Effector memory CD8-positive, alpha-beta T cell (primary cell): Measurements from ENCODE around the gene MYBPC3.

Experiments
- ATAC-seq: fragments of 150-1000 bp; cut with Tn5 transposase; replicated peaks from 2 replicates; pipeline ENCODE4 v1.10.0; 2021; ENCODE audit warnings: mild to moderate bottlenecking, moderate library complexity
- DNase-seq, 3 experiments: peaks; one replicate each; pipeline ENCODE4 v3.0.0; 2021
- H3K27ac Mint-ChIP-seq, 2 donors: one replicate each; pipeline ENCODE4 v1.8.0; 2022; ENCODE audit warnings: mild to moderate bottlenecking in 2 of 2, mixed read lengths in 2 of 2, moderate library complexity in 2 of 2
- H3K27me3 Mint-ChIP-seq, 2 donors: one replicate each; pipeline ENCODE4 v1.8.0; 2022; ENCODE audit warnings: mixed read lengths in 2 of 2
- H3K36me3 Mint-ChIP-seq: one replicate; pipeline ENCODE4 v1.8.0; 2022; ENCODE audit warnings: mild to moderate bottlenecking, moderate library complexity, mixed read lengths; ENCODE audit not compliant: insufficient read depth
- H3K4me1 Mint-ChIP-seq, 2 donors: one replicate each; pipeline ENCODE4 v1.8.0; 2022; ENCODE audit warnings: low read depth in 2 of 2, mixed read lengths in 2 of 2
- H3K4me3 Mint-ChIP-seq, 2 donors: one replicate each; pipeline ENCODE4 v1.8.0; 2022; ENCODE audit warnings: mild to moderate bottlenecking in 2 of 2, mixed read lengths in 2 of 2, moderate library complexity in 2 of 2
- H3K9me3 Mint-ChIP-seq, 2 donors: one replicate each; pipeline ENCODE4 v1.8.0; 2022; ENCODE audit warnings: mixed read lengths in 2 of 2

MYBPC3 gene

GRCh38 chr11:47359162-47359561 lies 6.7 kb upstream of the MYBPC3 start:
- Mint-ChIP-seq H3K27ac (no peak overlapping the region), H3K9me3 (no peaks in the 10 kb centered on the region), H3K36me3 (no peaks in the 10 kb centered on the region), H3K4me1 (peaks cover 0 to 3% of the 10 kb centered on the region in 2 donors), H3K27me3 (peaks cover 0 to 2% of the 10 kb centered on the region in 2 donors), H3K4me3 (no peak overlapping the region)
- no peak for ATAC-seq
- no peak for DNase-seq

DNA sequence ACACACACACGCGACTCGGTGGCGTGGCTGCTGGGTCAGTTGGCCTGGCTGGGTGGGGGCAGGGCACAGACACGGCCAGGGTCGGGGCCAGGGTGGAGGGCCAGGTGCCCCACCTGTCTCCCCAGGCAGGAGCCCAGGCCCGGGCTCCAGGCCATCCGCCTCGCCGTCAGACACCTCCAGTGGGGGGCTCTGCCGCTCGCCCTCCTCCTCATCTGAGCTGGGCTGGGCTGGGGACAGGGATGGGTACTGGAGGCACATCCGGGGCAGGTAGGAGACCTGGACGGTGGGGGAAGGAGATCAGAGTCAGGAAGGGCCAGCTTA lies 6.2 kb upstream of the MYBPC3 start:
- no peak for ATAC-seq
- no peak overlapping the region for H3K27ac Mint-ChIP-seq
- no peaks in the 10 kb centered on the region for H3K27me3 Mint-ChIP-seq
- no peak for DNase-seq
- H3K9me3 Mint-ChIP-seq = no peaks in the 10 kb centered on the region
- H3K36me3 Mint-ChIP-seq = no peaks in the 10 kb centered on the region
- H3K4me3 Mint-ChIP-seq = no peak overlapping the region
- peaks cover 0 to 3% of the 10 kb centered on the region in 2 donors for H3K4me1 Mint-ChIP-seq

GRCh38 chr11:47357985-47358730 lies 5.7 kb upstream of the MYBPC3 start:
- DNase-seq (no peak), ATAC-seq (no peak)
- H3K4me1 Mint-ChIP-seq = peaks cover 0 to 3% of the 10 kb centered on the region in 2 donors
- H3K27me3 Mint-ChIP-seq = no peaks in the 10 kb centered on the region
- no peak overlapping the region for H3K27ac Mint-ChIP-seq
- no peak overlapping the region for H3K4me3 Mint-ChIP-seq
- no peaks in the 10 kb centered on the region for H3K36me3 Mint-ChIP-seq
- H3K9me3 Mint-ChIP-seq = no peaks in the 10 kb centered on the region

GRCh38 chr11:47356998-47357329 lies 4.5 kb upstream of the MYBPC3 start:
- Mint-ChIP-seq H3K4me1 (peaks cover 0 to 3% of the 10 kb centered on the region in 2 donors), H3K27me3 (peaks cover 0 to 5% of the 10 kb centered on the region in 2 donors), H3K9me3 (no peaks in the 10 kb centered on the region), H3K4me3 (no peak overlapping the region), H3K27ac (no peak overlapping the region), H3K36me3 (no peaks in the 10 kb centered on the region)
- ATAC-seq = no peak
- no peak for DNase-seq

DNA sequence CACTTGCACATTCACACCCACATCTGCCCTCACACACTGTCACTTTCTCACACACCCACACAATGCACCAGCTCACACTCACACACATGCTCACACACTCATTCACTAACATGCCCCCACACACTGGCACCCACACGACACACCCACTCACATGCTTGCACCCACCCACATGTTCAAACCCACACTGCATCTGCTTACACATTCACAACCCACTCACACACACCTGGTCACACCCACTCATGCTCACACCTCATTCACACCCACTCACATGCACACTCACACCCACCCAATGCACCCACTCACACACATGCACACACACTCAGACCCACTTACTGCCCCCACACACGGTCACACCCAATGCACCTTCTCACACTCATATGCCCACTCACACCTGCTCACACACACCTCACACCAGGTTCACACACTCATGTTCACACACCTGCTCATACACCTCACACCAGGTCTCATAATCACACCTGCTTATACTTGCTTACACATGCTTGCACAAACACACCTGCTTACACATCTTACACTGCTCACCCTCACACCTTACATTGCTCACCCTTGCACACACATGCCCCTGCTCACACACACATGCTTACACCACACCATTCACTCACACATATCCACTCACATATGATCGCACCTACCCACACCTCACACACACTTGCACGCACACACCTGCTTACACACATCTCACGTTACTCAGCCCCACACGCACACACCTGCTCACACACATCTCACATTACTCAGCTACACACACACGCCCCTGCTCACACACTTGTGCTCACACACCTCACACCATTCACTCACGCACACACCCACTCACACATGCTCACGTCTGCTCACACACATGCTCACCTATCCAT lies 3.9 kb upstream of the MYBPC3 start:
- DNase-seq = no peak
- Mint-ChIP-seq H3K4me3 (no peak overlapping the region), H3K9me3 (no peaks in the 10 kb centered on the region), H3K36me3 (no peaks in the 10 kb centered on the region), H3K4me1 (peaks cover 0 to 3% of the 10 kb centered on the region in 2 donors), H3K27ac (no peak overlapping the region), H3K27me3 (peaks cover 0 to 5% of the 10 kb centered on the region in 2 donors)
- ATAC-seq = no peak

DNA sequence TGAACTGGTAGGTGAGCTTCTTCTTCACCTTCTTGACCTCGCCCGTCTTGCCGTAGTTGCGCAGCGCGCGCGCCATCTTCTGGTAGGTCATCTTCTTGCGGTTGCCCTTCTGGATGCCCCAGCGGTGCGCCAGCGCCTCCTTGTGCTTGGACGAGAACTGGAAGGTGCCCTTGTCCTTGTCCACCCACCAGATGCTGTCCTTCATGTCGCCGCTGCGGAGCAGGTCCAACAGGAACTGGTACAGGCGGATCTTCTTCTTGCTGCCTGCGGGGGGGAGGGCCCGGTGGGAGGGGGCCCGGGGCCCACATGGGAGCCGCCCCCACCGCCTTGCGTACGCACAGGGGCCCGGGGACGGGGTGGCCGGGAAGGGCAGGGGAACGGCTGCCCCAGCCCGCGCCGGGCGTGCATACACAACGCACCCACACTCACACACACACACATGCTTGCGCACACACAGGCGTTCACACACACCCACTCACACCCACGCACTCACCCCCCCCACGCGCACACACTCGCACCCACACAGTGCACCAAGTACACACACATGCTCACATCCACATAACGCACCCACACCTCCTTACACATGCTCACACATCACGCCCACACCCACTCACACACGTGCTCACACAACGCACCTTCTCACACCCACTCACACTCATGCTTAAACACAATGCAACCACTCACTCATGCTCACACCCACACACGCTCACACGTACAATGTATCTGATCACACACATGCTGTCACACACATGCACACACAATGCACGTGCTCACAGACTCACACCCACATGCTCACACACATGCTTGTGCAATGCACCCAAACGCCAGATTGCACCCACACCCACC lies 3.0 kb upstream of the MYBPC3 start:
- H3K4me1 Mint-ChIP-seq = peaks cover 0 to 3% of the 10 kb centered on the region in 2 donors
- ATAC-seq (no peak), DNase-seq (no peak)
- H3K27me3 Mint-ChIP-seq = peaks cover 0 to 5% of the 10 kb centered on the region in 2 donors
- H3K4me3 Mint-ChIP-seq = no peak overlapping the region
- no peak overlapping the region for H3K27ac Mint-ChIP-seq
- H3K9me3 Mint-ChIP-seq = no peaks in the 10 kb centered on the region
- no peaks in the 10 kb centered on the region for H3K36me3 Mint-ChIP-seq

- H3K4me1 Mint-ChIP-seq = peaks cover 0 to 3% of the 10 kb centered on the region in 2 donors
- ATAC-seq (no peak), DNase-seq (no peak)
- H3K27ac Mint-ChIP-seq = no peak overlapping the region
- peaks cover 0 to 5% of the 10 kb centered on the region in 2 donors for H3K27me3 Mint-ChIP-seq
- H3K9me3 Mint-ChIP-seq = no peaks in the 10 kb centered on the region
- H3K36me3 Mint-ChIP-seq = no peaks in the 10 kb centered on the region
- no peak overlapping the region for H3K4me3 Mint-ChIP-seq
Measured at GRCh38 chr11:47354913-47355282, 2.4 kb upstream of the MYBPC3 start.

DNA sequence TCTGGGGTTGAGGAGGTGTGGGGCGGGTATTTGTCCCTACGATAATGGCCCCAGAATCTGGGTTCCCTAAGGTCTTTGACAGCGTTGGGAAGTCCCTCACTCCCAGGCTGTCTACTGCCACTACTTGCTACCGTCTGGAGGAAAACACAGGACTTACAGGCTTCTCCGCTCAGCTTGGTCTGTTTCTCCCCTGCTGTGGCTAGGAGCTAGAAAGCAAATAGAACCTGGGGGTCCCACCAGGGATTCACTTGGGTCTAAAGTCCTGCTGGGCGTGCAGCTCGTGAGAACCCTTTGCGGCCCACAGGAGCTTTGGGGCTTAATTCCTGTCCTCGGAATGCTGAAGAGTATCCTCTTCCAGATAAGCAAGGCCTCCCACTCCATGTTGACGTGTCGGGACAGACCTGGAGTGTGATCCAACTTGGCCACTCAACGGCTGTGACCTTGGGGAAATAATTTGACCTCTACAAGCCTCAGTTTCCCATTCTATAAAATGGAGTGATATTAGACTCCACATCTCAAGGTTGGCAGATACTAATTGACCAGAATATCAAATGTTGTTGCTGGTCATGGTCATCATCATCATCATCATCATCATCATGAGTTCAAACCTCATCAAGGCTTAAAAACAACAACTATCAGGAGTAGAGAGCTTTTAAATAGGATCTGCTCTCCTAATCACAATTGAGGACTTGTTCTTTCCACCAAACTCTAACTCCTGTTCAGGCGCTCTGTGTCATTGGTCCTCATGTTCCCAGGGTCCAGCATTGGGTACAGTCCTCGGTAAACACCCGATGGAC lies 1.7 kb upstream of the MYBPC3 start:
- ATAC-seq = no peak
- peaks cover 0 to 1% of the 10 kb centered on the region in 2 donors for H3K4me1 Mint-ChIP-seq
- H3K9me3 Mint-ChIP-seq = no peaks in the 10 kb centered on the region
- DNase-seq = no peak
- peaks cover 0 to 5% of the 10 kb centered on the region in 2 donors for H3K27me3 Mint-ChIP-seq
- H3K4me3 Mint-ChIP-seq = no peak overlapping the region
- no peaks in the 10 kb centered on the region for H3K36me3 Mint-ChIP-seq
- no peak overlapping the region for H3K27ac Mint-ChIP-seq

- DNase-seq = no peak
- Mint-ChIP-seq H3K4me1 (peaks cover 0 to 5% of the 10 kb centered on the region in 2 donors), H3K27ac (no peak overlapping the region), H3K27me3 (peaks cover 0 to 5% of the 10 kb centered on the region in 2 donors), H3K9me3 (no peaks in the 10 kb centered on the region), H3K4me3 (no peak overlapping the region), H3K36me3 (no peaks in the 10 kb centered on the region)
- ATAC-seq = no peak
Measured at GRCh38 chr11:47351156-47352126, 1.1 kb downstream of the MYBPC3 start.

DNA sequence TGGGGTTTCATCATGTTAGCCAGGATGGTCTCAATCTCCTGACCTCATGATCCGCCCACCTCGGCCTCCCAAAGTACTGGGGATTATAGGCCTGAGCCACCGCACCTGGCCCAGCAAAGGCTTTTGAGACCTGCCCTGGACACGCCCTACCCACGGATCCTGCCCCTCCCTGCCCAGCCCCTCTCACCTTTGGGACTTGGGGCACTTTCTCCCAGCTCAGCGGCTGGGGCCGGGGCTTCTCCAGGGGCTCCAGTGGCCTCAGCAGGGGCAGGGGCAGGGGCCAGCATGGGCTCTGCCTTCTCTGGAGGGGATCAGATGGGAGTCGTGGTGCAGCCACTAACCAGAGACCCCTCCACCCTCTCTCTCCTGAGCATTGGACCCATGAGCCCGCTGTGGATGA lies 2.2 kb downstream of the MYBPC3 start:
- DNase-seq (no peak), ATAC-seq (no peak)
- Mint-ChIP-seq H3K4me1 (peaks cover 0 to 5% of the 10 kb centered on the region in 2 donors), H3K27ac (no peak overlapping the region), H3K4me3 (no peak overlapping the region), H3K9me3 (no peaks in the 10 kb centered on the region), H3K27me3 (peaks cover 0 to 5% of the 10 kb centered on the region in 2 donors), H3K36me3 (no peaks in the 10 kb centered on the region)

DNA sequence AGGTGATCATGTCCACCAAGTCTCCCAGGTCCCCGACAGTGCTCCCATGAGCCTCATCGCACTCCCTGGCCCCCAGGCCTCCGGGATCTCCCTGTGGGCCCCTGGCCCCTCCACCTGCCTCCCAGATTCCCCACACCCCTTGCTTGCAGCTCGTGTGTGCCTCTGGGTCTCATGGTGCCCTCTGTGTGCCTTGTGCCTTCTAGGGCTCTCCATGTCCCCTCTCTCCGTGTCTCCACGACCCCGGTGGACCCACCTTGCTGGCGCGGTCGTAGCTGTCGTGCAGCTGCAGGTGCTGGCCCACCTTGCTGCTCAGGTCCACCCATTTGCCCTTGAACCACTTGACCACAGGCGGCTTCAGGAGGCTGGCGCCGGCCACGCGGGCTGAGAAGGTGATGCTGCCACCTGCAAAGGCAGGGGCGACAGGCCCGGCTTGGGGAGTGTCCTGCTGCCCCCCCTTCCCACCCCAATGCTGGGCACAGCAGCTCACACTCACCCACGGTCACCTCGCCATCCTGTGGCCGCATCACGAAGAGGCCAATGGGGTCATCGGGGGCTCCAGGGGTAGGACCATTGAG lies 2.9 kb downstream of the MYBPC3 start:
- ATAC-seq (no peak), DNase-seq (no peak)
- Mint-ChIP-seq H3K4me3 (no peak overlapping the region), H3K9me3 (no peaks in the 10 kb centered on the region), H3K4me1 (peaks cover 0 to 5% of the 10 kb centered on the region in 2 donors), H3K27me3 (peaks cover 0 to 5% of the 10 kb centered on the region in 2 donors), H3K27ac (no peak overlapping the region), H3K36me3 (no peaks in the 10 kb centered on the region)

GRCh38 chr11:47348859-47349258 lies 3.6 kb downstream of the MYBPC3 start:
- peaks cover 0 to 5% of the 10 kb centered on the region in 2 donors for H3K27me3 Mint-ChIP-seq
- DNase-seq (no peak), ATAC-seq (no peak)
- no peak overlapping the region for H3K27ac Mint-ChIP-seq
- H3K4me3 Mint-ChIP-seq = no peak overlapping the region
- H3K9me3 Mint-ChIP-seq = no peaks in the 10 kb centered on the region
- peaks cover 3% of the 10 kb centered on the region for H3K36me3 Mint-ChIP-seq
- H3K4me1 Mint-ChIP-seq = peaks cover 0 to 5% of the 10 kb centered on the region in 2 donors
